Esophagus (tissue), 2 donors: ENCODE data around the gene WNK3. TPM values are rescaled to one million over a fixed set of nuclear protein-coding genes. Genes with fewer than 3 reads are reported as not detected.

Experiments used
- H3K27ac ChIP-seq, 2 donors: one replicate each; pipeline ENCODE4 v1.5.1; 2013; ENCODE audit warnings: low read depth in 2 of 2, mild to moderate bottlenecking in 2 of 2, inconsistent platforms in 1 of 2, low read length in 1 of 2, moderate library complexity in 1 of 2
- H3K27me3 ChIP-seq, 2 donors: one replicate each; pipeline ENCODE4 v1.6.1; 2013; ENCODE audit warnings: low read length in 2 of 2, control low read depth in 1 of 2, mild to moderate bottlenecking in 1 of 2; ENCODE audit not compliant: insufficient read depth in 2 of 2, control insufficient read depth in 1 of 2
- H3K36me3 ChIP-seq, 2 donors: one replicate each; pipeline ENCODE4 v1.6.1; 2013; ENCODE audit warnings: low read length in 1 of 2; ENCODE audit not compliant: control insufficient read depth in 2 of 2, insufficient read depth in 2 of 2
- H3K4me1 ChIP-seq, 2 donors: one replicate each; pipeline ENCODE4 v1.6.1; 2013; ENCODE audit warnings: low read length in 1 of 2; ENCODE audit not compliant: control insufficient read depth in 2 of 2, insufficient read depth in 2 of 2
- H3K4me3 ChIP-seq, 2 donors: one replicate each; pipeline ENCODE4 v1.5.1; 2013; ENCODE audit warnings: low read length in 2 of 2, mild to moderate bottlenecking in 2 of 2, low read depth in 1 of 2, moderate library complexity in 1 of 2
- H3K9me3 ChIP-seq, 2 donors: one replicate each; pipeline ENCODE4 v1.6.1; 2013; ENCODE audit warnings: mild to moderate bottlenecking in 2 of 2, low read depth in 1 of 2, low read length in 1 of 2, moderate library complexity in 1 of 2; ENCODE audit not compliant: control insufficient read depth in 2 of 2, insufficient read depth in 1 of 2
- whole genome bisulfite sequencing, 2 donors: extraction: QIAGEN DNeasy Blood & Tissue Kit; methylation state at CpG; one replicate each; pipeline ENCODE4 v1.1.7; 2013; 5-methylcytosine and 5-hydroxymethylcytosine counted together
- polyA plus RNA-seq, 2 donors: library from polyadenylated mRNA; stranded (reverse); fragments of 200-250 nt; gene quantifications; one replicate each; pipeline ENCODE4 v1.2.3, GENCODE V29; 2013
- donor health status: healthy with polysubstance abuse.
- donor health status: Bipolar disorder and iron deficiency.

WNK3 gene
- polyA plus RNA-seq, 2 donors, result 0.09 to 0.18 TPM

DNA sequence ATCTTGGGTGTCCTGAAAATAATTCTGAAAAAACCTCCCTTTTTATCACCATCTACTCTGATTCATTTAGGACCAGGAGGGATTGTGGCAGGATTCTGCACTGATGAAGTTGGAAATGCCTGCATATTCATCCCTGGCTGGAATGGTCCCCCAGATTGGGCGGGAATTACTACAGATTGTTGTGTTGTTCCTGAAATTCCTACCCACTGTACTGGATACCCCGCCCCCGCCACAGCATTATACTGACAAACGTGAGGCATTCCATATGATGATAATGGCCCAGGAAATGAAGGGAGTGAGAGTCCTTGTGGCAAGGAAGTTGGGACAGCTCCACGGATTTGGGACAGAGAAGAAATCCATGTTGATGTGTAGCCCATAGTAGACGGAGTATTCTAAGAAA is 159.6 kb downstream of the WNK3 start:
- Histone ChIP-seq H3K9me3 (no peaks in the 10 kb centered on the region), H3K27me3 (no peaks in the 10 kb centered on the region), H3K36me3 (no peaks in the 10 kb centered on the region), H3K27ac (no peak overlapping the region), H3K4me1 (no peaks in the 10 kb centered on the region), H3K4me3 (no peak overlapping the region)
- 65 to 86% methylated on average over 6 of the region's 6 CpGs for WGBS, 2 donors

DNA sequence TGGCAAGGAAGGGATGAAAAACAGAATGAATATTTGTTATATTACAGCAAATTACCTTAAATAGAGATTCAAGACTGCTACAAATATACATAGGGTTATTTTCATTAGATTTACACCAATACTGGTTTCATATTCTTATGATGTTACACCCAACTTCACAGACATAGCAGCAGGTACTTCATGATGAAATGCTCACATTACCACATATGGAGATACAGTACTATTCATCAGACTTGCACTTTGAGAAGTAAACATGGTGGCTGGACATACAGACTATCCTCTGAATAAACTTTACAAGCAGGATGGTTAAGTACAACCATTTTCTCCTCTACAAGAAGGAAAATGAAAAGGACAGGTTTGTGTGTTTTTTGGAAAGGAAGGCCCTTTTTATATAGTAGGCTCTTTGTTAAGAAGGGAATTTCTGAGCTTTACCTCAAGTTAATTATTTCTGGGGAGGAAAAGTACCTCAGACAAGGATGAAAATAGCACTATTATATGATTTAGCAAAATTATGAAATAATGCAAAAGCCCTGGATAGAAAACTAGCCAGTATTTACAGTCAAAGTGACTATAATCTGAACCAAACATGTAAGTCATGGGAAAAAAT is 162.8 kb downstream of the WNK3 start:
- Histone ChIP-seq H3K36me3 (no peaks in the 10 kb centered on the region), H3K27me3 (peaks cover 0 to 3% of the 10 kb centered on the region in 2 donors), H3K4me1 (no peaks in the 10 kb centered on the region), H3K9me3 (no peaks in the 10 kb centered on the region), H3K4me3 (no peak overlapping the region), H3K27ac (no peak overlapping the region)

DNA sequence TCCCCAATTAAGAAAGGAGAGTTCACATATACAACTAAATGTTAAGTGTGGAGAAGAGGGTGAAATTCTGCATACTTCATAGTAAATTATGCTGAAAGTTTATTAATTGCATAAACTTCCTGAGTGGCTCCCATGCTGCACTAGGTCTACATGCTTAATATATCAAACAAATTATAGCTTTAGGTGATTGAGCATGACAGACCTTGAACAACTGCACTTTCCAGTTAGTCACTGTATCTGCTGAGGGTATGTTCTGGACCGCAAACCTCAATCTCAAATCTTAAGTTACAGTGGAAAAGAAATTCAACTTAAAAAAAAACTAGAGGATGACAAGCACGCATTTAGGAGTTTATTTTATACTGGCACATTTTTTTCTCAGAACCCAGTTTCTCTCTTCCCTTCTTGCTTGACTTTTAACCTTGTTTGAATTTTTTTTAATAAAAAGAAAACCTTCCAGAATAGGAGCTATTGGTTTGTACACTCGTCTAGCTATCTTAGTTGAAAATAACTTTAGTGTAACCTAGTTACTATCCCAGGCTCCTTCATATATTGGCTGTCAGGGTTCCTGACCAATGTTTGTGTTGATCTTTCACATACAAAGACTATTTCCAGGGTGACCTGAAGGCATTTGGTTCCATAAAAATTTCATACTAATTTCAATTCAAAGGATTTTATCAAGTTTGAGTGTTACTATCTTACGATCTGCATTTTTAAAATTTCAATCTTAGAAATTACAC is 164.6 kb downstream of the WNK3 start:
- Histone ChIP-seq H3K4me1 (no peaks in the 10 kb centered on the region), H3K4me3 (no peak overlapping the region), H3K27me3 (peaks cover 0 to 3% of the 10 kb centered on the region in 2 donors), H3K36me3 (no peaks in the 10 kb centered on the region), H3K9me3 (no peaks in the 10 kb centered on the region), H3K27ac (no peak overlapping the region)
- 72 to 78% methylated on average over 4 of the region's 4 CpGs for WGBS, 2 donors

DNA sequence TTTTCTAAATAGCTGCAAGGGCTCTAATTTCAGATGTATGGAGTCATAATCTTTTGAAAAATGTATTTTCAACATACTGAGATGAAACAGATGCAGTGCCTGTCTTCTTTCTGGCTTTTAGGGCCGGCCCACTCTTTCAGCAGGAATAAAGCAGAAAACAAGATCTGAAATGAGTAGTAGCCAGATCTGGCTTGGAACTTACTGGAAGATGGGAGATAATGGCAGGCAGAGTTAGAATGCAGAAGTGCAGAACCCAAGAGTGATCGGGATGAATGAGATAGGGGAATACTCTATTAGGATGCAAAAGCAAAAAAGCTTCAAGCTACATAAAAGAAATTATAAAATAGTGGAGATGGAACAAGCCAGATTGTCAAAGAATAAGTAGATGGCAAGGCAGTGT is 173.4 kb downstream of the WNK3 start:
- Histone ChIP-seq H3K36me3 (no peaks in the 10 kb centered on the region), H3K27ac (no peak overlapping the region), H3K4me1 (peaks cover 0 to 2% of the 10 kb centered on the region in 2 donors), H3K27me3 (no peaks in the 10 kb centered on the region), H3K4me3 (no peak overlapping the region), H3K9me3 (no peaks in the 10 kb centered on the region)
- 84 to 85% methylated on average over 2 of the region's 2 CpGs for WGBS, 2 donors

DNA sequence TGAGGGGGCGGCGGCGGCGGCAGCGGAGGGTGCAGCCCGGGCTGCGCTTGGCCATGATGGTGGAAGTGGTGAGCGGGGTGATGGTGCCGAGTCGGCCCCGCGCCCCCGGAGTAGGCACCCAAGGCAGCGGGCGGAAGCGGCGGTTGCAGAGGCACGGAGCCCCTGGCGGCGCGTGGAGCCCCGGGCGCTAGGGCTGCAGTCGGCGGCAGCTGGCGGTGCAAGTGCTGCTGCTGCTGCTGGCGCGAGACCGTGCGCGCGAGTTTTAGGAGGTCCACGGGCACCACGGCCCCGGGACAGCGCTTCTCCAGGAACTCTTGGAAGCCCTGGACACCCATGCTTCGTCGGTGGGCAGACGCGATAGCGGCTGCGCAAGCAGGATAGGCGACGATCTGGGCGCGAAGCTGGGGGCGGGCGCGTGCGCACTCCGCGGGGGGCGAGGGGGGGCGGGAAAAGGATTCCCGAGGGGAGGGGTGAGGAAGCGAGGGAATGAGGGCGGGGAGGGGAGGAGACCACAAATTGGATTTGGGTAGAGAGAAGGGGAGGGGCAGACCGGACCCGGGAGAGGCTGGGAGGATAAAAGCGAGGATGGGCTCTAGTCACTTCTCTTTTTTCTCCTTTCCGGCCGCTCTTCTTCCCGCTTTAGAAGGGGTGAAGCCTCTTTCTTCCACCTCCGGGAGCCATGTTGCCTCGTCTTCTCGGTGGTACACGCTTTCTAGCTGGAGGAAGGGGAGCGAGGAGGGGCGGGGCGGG is 174.8 kb downstream of the WNK3 start, which contains the start of gene FAM120C:
TSS of gene FAM120C (minus strand) at position 391 of the 750 bp plus-strand sequence. CDS start at position 335, 56 bp downstream.
- WGBS, 2 donors, result 1 to 32% methylated on average over 64 to 70 of the region's 70 CpGs
- Histone ChIP-seq H3K27ac (peak within 1 kb of the TSS; percentile 86 to 89), H3K4me3 (peak within 1 kb of the TSS; percentile 64 to 86), H3K36me3 (no peaks in the 10 kb centered on the region), H3K9me3 (no peaks in the 10 kb centered on the region), H3K27me3 (no peaks in the 10 kb centered on the region), H3K4me1 (peaks cover 0 to 2% of the 10 kb centered on the region in 2 donors)

DNA sequence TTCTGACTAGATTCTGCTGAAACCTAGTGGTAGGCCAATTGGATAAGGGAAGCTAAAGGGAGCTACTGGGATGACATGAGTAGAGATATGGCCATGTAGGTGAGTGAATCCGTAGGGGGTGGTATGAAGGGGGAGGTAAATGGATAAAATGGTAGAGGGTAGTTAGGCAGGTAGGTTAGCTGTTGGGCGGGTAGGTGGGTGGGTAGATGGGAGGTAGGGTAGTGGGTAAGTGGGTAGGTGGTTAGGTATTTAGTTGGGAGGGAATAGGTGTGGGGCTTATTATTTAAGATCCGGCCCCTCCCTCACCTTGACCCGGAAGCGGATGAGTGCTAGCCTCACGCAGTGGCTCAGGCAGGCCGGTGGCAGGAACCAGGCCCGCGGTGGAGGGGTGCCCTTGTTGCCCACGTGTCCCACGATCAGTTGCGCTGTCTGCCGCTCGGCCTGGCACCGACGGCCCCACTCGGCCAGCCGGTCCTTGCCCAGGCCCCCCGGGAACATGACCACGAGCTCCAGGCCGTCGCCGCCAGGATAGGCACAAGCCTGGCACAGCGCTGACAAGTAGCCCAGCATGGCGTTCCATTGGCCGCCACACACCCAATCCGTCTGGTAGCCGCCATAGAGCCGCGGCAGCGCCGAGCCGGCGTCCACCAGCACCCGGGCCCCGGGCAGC is 175.5 kb downstream of the WNK3 start:
- whole genome bisulfite sequencing, 2 donors, result 1 to 29% methylated on average over 29 to 36 of the region's 36 CpGs
- H3K9me3 ChIP-seq, result no peaks in the 10 kb centered on the region
- H3K27ac ChIP-seq, result peak overlapping the region; percentile 86 to 89
- no peaks in the 10 kb centered on the region for H3K36me3 ChIP-seq
- H3K27me3 ChIP-seq, result no peaks in the 10 kb centered on the region
- H3K4me1 ChIP-seq, result peaks cover 0 to 2% of the 10 kb centered on the region in 2 donors
- H3K4me3 ChIP-seq, result peak overlapping the region; percentile 64 to 86

DNA sequence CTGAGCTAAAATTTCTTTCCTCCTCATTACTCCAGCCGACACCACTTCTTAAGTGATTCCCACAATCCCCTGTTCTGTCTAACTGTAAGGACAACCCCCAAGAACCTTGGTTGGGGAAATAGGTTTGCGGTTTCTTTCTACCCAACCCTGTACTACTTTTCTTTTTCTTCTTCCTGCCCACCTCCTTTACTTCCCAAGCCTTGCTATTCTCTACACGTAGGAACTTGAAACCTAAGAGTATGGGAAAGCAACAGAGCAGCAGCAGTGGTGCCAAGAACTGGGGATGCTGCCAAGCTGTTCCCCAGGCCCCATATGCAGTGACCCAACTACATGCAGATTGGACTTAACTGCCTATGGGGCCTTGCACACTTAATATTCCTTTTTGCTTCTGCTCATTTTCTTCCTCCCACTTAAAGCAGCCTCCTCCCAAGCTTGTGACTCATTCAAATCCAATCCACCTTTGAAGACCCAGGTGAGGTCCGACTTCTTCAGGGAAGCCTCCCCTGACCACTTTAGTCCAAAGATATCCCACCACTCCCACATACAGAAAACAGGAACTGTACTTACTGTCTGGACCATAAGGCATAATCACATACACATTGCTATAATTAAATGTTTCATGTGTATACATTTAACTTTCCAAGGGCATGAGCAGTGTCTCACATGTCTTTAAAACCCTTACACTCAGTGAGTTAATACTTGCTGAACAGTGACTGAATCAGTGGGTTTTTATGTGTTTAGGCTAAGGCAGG is 176.5 kb downstream of the WNK3 start:
- peak overlapping the region in 1 of 2 donors; percentile 64 for H3K4me3 ChIP-seq
- 21 to 38% methylated on average over 4 of the region's 4 CpGs for WGBS, 2 donors
- H3K27ac ChIP-seq, result peak overlapping the region; percentile 16 to 89

DNA sequence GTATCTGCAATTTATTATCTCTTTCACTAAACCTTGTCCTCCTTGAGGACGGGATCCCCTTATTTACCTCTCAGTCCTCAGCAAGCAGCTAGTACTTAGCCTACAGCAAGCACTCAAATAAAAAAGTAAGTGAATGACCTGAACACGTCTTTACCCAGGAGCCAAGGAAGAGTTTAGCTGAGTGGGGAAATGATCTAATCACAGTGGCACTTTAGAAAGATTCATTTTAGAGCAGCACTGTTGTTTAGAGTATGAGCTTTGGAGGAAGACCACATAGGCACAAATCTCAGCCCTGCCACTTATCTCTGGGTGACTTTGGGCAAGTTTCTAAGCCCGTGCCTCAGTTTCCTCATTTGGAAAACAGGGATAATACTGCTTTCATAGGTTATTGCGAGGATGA is 177.4 kb downstream of the WNK3 start:
- no peak overlapping the region for H3K27ac ChIP-seq
- no peaks in the 10 kb centered on the region for H3K36me3 ChIP-seq
- H3K4me3 ChIP-seq, result no peak overlapping the region
- 47 to 48% methylated on average over 4 of the region's 4 CpGs for WGBS, 2 donors
- H3K4me1 ChIP-seq, result peaks cover 0 to 2% of the 10 kb centered on the region in 2 donors
- no peaks in the 10 kb centered on the region for H3K27me3 ChIP-seq
- no peaks in the 10 kb centered on the region for H3K9me3 ChIP-seq

More for the DNA sequence above, 176.5 kb downstream of the WNK3 start:
- no peaks in the 10 kb centered on the region for H3K36me3 ChIP-seq
- no peaks in the 10 kb centered on the region for H3K27me3 ChIP-seq
- no peaks in the 10 kb centered on the region for H3K9me3 ChIP-seq
- H3K4me1 ChIP-seq, result peaks cover 0 to 2% of the 10 kb centered on the region in 2 donors
